HG02678 (cell line): ENCODE results near the gene AFDN.

ENCODE experiments used
- ATAC-seq: cut with Tn5 transposase; IDR thresholded peaks from one replicate; pipeline ENCODE4 v1.9.1; 2021; ENCODE audit warnings: mild to moderate bottlenecking, moderate library complexity; ENCODE audit not compliant: unreplicated experiment

The AFDN gene

GRCh38 chr6:167838207-167838748, 11.6 kb downstream of the AFDN start:
- no peak for ATAC-seq

GRCh38 chr6:167839343-167839742, 12.6 kb downstream of the AFDN start:
- no peak for ATAC-seq

GRCh38 chr6:167839755-167840154, 13.0 kb downstream of the AFDN start:
- no peak for ATAC-seq

GRCh38 chr6:167840160-167840525, 13.4 kb downstream of the AFDN start:
- ATAC-seq: no peak

GRCh38 chr6:167840526-167841179, 13.9 kb downstream of the AFDN start:
- ATAC-seq: no peak

- no peak for ATAC-seq
These were observed 15.3 kb downstream of the AFDN start for GRCh38 chr6:167841981-167842380.

- ATAC-seq: no peak
These were observed 15.7 kb downstream of the AFDN start for GRCh38 chr6:167842457-167842856.

- ATAC-seq: no peak
These were observed 16.3 kb downstream of the AFDN start for GRCh38 chr6:167843023-167843422.

- ATAC-seq: no peak
These were observed 19.1 kb downstream of the AFDN start for GRCh38 chr6:167845856-167846255.

- ATAC-seq: no peak
These were observed 20.4 kb downstream of the AFDN start for GRCh38 chr6:167846997-167847606.

GRCh38 chr6:167847936-167848335, 21.2 kb downstream of the AFDN start:
- ATAC-seq: no peak

- no peak for ATAC-seq
These were observed 22.1 kb downstream of the AFDN start for GRCh38 chr6:167848783-167849182.

- ATAC-seq: no peak
These were observed 23.2 kb downstream of the AFDN start for GRCh38 chr6:167849846-167850459.

- no peak for ATAC-seq
These were observed 24.1 kb downstream of the AFDN start for GRCh38 chr6:167850782-167851181.

GRCh38 chr6:167851370-167851952, 24.8 kb downstream of the AFDN start:
- ATAC-seq: no peak

GRCh38 chr6:167855825-167856425, 29.2 kb downstream of the AFDN start:
- ATAC-seq: no peak

GRCh38 chr6:167856474-167856873, 29.8 kb downstream of the AFDN start:
- ATAC-seq: no peak

GRCh38 chr6:167856999-167857660, 30.4 kb downstream of the AFDN start:
- no peak for ATAC-seq

GRCh38 chr6:167858086-167858591, 31.4 kb downstream of the AFDN start:
- no peak for ATAC-seq

- ATAC-seq: no peak
These were observed 32.3 kb downstream of the AFDN start for GRCh38 chr6:167858842-167859664.
